Type B pancreatic cell (in vitro differentiated cells): Measurements from ENCODE around the gene RASSF5. TPM values are rescaled to one million over a fixed set of nuclear protein-coding genes. Genes with fewer than 3 reads are reported as not detected.

Source experiments
- DNase-seq: peaks from one replicate; pipeline ENCODE4 v3.0.0; 2021; ENCODE audit warnings: mixed read lengths; ENCODE audit not compliant: unreplicated experiment; ENCODE audit errors: extremely low spot score
- H3K27ac Mint-ChIP-seq: 2 replicates; pipeline ENCODE4 v1.8.0; 2021; ENCODE audit warnings: mild to moderate bottlenecking, mixed read lengths
- H3K27me3 Mint-ChIP-seq: 2 replicates; pipeline ENCODE4 v1.8.0; 2021; ENCODE audit warnings: mixed read lengths
- H3K36me3 Mint-ChIP-seq: 2 replicates; pipeline ENCODE4 v1.8.0; 2021; ENCODE audit warnings: mixed read lengths
- H3K4me1 Mint-ChIP-seq: one replicate; pipeline ENCODE4 v1.8.0; 2021; ENCODE audit warnings: mixed read lengths; ENCODE audit not compliant: unreplicated experiment
- H3K4me3 Mint-ChIP-seq: 2 replicates; pipeline ENCODE4 v1.8.0; 2021; ENCODE audit warnings: mild to moderate bottlenecking, mixed read lengths
- H3K9me3 Mint-ChIP-seq: 2 replicates; pipeline ENCODE4 v1.8.0; 2021; ENCODE audit warnings: mixed read lengths
- total RNA-seq: library from RNA; stranded (reverse); gene quantifications from 2 replicates; pipeline ENCODE4 v1.2.1, GENCODE V29; 2021; ENCODE audit warnings: low replicate concordance
- TF ChIP-seq, protein P1 (sequence below): fragments of 200-600 bp; sonication (generic); conservative IDR thresholded peaks from 2 replicates; pipeline ENCODE4 v1.5.0; 2021; ENCODE audit warnings: antibody characterized with exemption, mild to moderate bottlenecking

The RASSF5 gene
- total RNA-seq, 1 donor from 2014 or later: 3.8 TPM

- H3K4me1 Mint-ChIP-seq: peaks cover 5% of the 10 kb centered on the region
- H3K4me3 Mint-ChIP-seq: no peak overlapping the region
- no peaks in the 10 kb centered on the region for H3K36me3 Mint-ChIP-seq
- H3K27me3 Mint-ChIP-seq: peaks cover 4% of the 10 kb centered on the region
- H3K27ac Mint-ChIP-seq: no peak overlapping the region
- no peak for DNase-seq
- TF ChIP-seq, protein P1, sequence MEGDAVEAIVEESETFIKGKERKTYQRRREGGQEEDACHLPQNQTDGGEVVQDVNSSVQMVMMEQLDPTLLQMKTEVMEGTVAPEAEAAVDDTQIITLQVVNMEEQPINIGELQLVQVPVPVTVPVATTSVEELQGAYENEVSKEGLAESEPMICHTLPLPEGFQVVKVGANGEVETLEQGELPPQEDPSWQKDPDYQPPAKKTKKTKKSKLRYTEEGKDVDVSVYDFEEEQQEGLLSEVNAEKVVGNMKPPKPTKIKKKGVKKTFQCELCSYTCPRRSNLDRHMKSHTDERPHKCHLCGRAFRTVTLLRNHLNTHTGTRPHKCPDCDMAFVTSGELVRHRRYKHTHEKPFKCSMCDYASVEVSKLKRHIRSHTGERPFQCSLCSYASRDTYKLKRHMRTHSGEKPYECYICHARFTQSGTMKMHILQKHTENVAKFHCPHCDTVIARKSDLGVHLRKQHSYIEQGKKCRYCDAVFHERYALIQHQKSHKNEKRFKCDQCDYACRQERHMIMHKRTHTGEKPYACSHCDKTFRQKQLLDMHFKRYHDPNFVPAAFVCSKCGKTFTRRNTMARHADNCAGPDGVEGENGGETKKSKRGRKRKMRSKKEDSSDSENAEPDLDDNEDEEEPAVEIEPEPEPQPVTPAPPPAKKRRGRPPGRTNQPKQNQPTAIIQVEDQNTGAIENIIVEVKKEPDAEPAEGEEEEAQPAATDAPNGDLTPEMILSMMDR: no peak
- no peaks in the 10 kb centered on the region for H3K9me3 Mint-ChIP-seq
Measured at GRCh38 chr1:206572835-206573234, 65.5 kb downstream of the RASSF5 start.

- H3K27me3 Mint-ChIP-seq: peaks cover 4% of the 10 kb centered on the region
- no peaks in the 10 kb centered on the region for H3K36me3 Mint-ChIP-seq
- DNase-seq: no peak
- no peak overlapping the region for H3K27ac Mint-ChIP-seq
- H3K9me3 Mint-ChIP-seq: no peaks in the 10 kb centered on the region
- H3K4me3 Mint-ChIP-seq: no peak overlapping the region
- H3K4me1 Mint-ChIP-seq: peaks cover 5% of the 10 kb centered on the region
- TF ChIP-seq, protein P1: no peak
Measured at GRCh38 chr1:206573319-206573718, 66.0 kb downstream of the RASSF5 start.

DNA sequence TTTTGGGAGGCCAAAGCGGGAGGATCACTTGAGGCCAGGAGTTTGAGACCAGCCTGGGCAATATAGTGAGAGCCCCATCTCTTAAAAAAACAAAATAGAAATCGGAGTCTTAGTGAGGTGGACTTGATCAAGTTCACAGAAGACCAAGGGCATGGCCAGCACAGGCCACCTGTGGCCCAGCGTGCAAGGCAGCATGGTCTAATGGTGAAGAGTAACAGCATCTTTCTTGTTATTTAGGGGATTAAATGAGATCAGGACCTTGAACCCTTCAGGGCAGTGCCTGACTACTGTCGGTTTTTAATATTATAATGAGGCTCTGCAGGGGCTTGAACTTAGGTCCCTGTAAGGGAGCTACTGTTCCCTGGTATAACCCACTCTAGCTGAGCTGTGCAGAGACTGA lies 66.4 kb downstream of the RASSF5 start:
- Mint-ChIP-seq H3K27me3 (peaks cover 4% of the 10 kb centered on the region), H3K4me1 (peaks cover 5% of the 10 kb centered on the region), H3K4me3 (no peak overlapping the region), H3K9me3 (no peaks in the 10 kb centered on the region), H3K36me3 (no peaks in the 10 kb centered on the region), H3K27ac (no peak overlapping the region)
- DNase-seq: no peak
- TF ChIP-seq, protein P1: no peak

GRCh38 chr1:206575165-206575893 lies 68.0 kb downstream of the RASSF5 start:
- no peaks in the 10 kb centered on the region for H3K36me3 Mint-ChIP-seq
- H3K4me3 Mint-ChIP-seq: no peak overlapping the region
- no peak overlapping the region for H3K27ac Mint-ChIP-seq
- TF ChIP-seq, protein P1: no peak
- H3K4me1 Mint-ChIP-seq: peaks cover 5% of the 10 kb centered on the region
- H3K9me3 Mint-ChIP-seq: no peaks in the 10 kb centered on the region
- no peak for DNase-seq
- H3K27me3 Mint-ChIP-seq: peaks cover 4% of the 10 kb centered on the region

DNA sequence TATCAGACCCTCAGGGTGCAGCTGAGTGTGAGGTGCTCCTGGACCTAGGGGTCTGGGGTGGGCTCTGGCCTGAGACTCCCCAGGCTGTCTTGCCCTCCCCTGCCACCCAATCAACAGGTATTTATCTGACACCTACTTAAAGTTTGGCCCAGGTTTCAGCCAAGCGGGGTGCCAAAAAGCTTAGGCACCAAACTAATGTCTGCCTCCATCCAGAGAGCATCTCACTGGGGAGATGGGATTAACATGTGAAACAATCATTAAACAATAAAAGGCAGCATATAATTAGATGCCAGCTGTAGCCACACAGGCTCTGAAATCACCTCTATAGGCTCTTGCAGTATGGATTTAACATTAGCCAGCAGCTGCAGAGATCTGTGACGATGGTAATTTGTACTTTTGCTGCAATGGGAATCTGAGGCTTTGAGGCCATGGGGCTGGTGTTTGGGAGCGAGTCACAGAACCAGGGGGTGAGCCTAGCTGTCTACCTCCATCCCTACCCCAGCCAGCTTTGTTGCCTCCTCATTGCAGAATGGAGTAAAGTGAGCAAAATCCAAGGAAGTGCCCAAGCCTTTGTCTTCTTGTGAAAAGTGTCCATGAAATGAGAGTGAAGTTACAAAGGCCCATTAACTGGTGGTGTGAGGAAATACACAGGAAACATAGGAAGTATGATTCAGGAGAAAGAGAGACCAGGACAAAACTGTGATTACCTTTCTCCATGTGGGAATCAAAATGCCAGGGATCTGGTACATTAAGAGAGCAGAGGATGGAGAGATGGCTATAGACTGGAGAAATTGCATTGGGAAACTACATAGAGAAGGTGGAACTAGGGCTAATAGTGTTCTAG lies 68.8 kb downstream of the RASSF5 start:
- TF ChIP-seq, protein P1: no peak
- H3K27ac Mint-ChIP-seq: peak overlapping the region; percentile 27
- H3K4me3 Mint-ChIP-seq: no peak overlapping the region
- no peak for DNase-seq
- H3K4me1 Mint-ChIP-seq: peaks cover 5% of the 10 kb centered on the region
- H3K9me3 Mint-ChIP-seq: no peaks in the 10 kb centered on the region
- H3K27me3 Mint-ChIP-seq: peaks cover 8% of the 10 kb centered on the region
- H3K36me3 Mint-ChIP-seq: no peaks in the 10 kb centered on the region
